CD4-positive, CD25-positive, alpha-beta regulatory T cell (primary cell): ENCODE results near the gene SNRPD3. TPM values are rescaled to one million over a fixed set of nuclear protein-coding genes. Genes with fewer than 3 reads are reported as not detected.
"Not testable (repeated sequence)": the region's sequence is repeated elsewhere in the genome, so short reads cannot be mapped to it uniquely, and the experiment has no call there.

Experiments used
- ATAC-seq, 2 donors: fragments of 150-1000 bp; cut with Tn5 transposase; one replicate each; pipeline ENCODE4 v1.10.0; 2021; ENCODE audit warnings: low read depth in 2 of 2, moderate number of reproducible peaks in 2 of 2, moderate library complexity in 1 of 2
- DNase-seq, 3 donors: peaks; one replicate each; pipeline versions ENCODE4 v3.0.0 to v3.0.0-alpha.2; 2012 to 2022; ENCODE audit warnings: mixed read lengths in 1 of 3
- H3K27ac ChIP-seq: one replicate; pipeline ENCODE4 v1.7.0; 2013; ENCODE audit warnings: mild to moderate bottlenecking, low read length; ENCODE audit not compliant: insufficient read depth, poor library complexity, severe bottlenecking
- H3K27me3 ChIP-seq: one replicate; pipeline ENCODE4 v1.7.0; 2013; ENCODE audit warnings: low read length; ENCODE audit not compliant: control insufficient read depth, insufficient read depth
- H3K36me3 ChIP-seq: one replicate; pipeline ENCODE4 v1.7.0; 2013; ENCODE audit warnings: mild to moderate bottlenecking, low read length, moderate library complexity; ENCODE audit not compliant: control insufficient read depth, insufficient read depth
- H3K4me1 ChIP-seq: 2 replicates; pipeline ENCODE4 v1.7.0; 2013; ENCODE audit warnings: mild to moderate bottlenecking, low read length; ENCODE audit not compliant: insufficient read depth, control insufficient read depth, poor library complexity, severe bottlenecking
- H3K4me3 ChIP-seq: one replicate; pipeline ENCODE4 v1.7.0; 2013; ENCODE audit warnings: low read depth, mild to moderate bottlenecking, low read length, moderate library complexity
- H3K9me3 ChIP-seq, 2 experiments: 1 replicate in 1 of 2; 2 replicates in 1 of 2; pipeline ENCODE4 v1.7.0; 2013; ENCODE audit warnings: low read length in 2 of 2, mild to moderate bottlenecking in 1 of 2, moderate library complexity in 1 of 2; ENCODE audit not compliant: control insufficient read depth in 2 of 2
- H3K27ac Mint-ChIP-seq, 3 donors: one replicate each; pipeline ENCODE4 v1.8.0; 2020 to 2022; ENCODE audit warnings: mild to moderate bottlenecking in 3 of 3, mixed read lengths in 3 of 3, moderate library complexity in 2 of 3
- H3K27me3 Mint-ChIP-seq: one replicate; pipeline ENCODE4 v1.8.0; 2022; ENCODE audit warnings: mild to moderate bottlenecking, mixed read lengths
- H3K36me3 Mint-ChIP-seq: one replicate; pipeline ENCODE4 v1.8.0; 2020; ENCODE audit warnings: mixed read lengths
- H3K4me1 Mint-ChIP-seq, 4 donors: one replicate each; pipeline ENCODE4 v1.8.0; 2020 to 2022; ENCODE audit warnings: mixed read lengths in 4 of 4, mild to moderate bottlenecking in 1 of 4
- H3K4me3 Mint-ChIP-seq, 4 donors: one replicate each; pipeline ENCODE4 v1.8.0; 2020 to 2022; ENCODE audit warnings: mild to moderate bottlenecking in 4 of 4, mixed read lengths in 4 of 4, moderate library complexity in 3 of 4
- H3K9me3 Mint-ChIP-seq, 7 donors: one replicate each; pipeline ENCODE4 v1.8.0; 2020 to 2022; ENCODE audit warnings: mixed read lengths in 7 of 7, mild to moderate bottlenecking in 3 of 7, moderate library complexity in 2 of 7
- polyA plus RNA-seq, 4 donors: library from polyadenylated mRNA; unstranded; fragments of 300-500 nt; fragmentation: Illumina TruSeq; gene quantifications; one replicate each; pipeline ENCODE4 v1.2.3, GENCODE V29; 2021
- total RNA-seq: library from RNA; stranded (reverse); gene quantifications from one replicate; pipeline ENCODE4 v1.2.3, GENCODE V29; 2022

The SNRPD3 gene
- total and polyA plus RNA-seq, 5 donors from 2014 or later, result 41.0 to 101 (median 83.7) TPM

DNA sequence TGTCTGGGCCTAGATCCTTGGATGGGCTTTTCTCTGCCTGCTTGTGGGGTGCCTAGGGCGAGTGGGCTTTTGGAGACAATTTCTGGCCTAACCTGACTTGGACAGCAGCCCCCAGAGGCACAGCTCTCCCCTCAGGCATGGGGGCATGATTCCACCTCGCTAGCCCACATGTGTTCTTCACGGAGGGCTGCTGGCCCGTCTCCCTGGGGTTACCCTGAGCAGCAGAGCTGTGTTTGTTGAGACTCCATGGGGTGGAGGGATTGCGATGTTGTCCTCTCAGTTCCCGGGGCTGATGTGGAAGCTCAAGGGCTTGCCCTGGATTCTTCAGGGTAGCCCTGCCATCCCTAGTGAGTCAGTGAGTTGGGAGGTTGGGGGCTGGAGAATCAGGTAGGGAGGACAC is 39.4 kb downstream of the SNRPD3 start:
- Histone ChIP-seq H3K9me3 (no peaks in the 10 kb centered on the region), H3K27me3 (no peaks in the 10 kb centered on the region), H3K36me3 (no peaks in the 10 kb centered on the region), H3K4me1 (peaks cover 4% of the 10 kb centered on the region), H3K4me3 (no peak overlapping the region), H3K27ac (no peak overlapping the region)
- no peak for DNase-seq
- no peak for ATAC-seq
- Mint-ChIP-seq H3K27me3 (no peaks in the 10 kb centered on the region), H3K27ac (no peak overlapping the region), H3K4me1 (peaks cover 0 to 11% (median 3%) of the 10 kb centered on the region in 4 donors), H3K4me3 (no peak overlapping the region), H3K9me3 (no peaks in the 10 kb centered on the region), H3K36me3 (peaks cover 10% of the 10 kb centered on the region)

DNA sequence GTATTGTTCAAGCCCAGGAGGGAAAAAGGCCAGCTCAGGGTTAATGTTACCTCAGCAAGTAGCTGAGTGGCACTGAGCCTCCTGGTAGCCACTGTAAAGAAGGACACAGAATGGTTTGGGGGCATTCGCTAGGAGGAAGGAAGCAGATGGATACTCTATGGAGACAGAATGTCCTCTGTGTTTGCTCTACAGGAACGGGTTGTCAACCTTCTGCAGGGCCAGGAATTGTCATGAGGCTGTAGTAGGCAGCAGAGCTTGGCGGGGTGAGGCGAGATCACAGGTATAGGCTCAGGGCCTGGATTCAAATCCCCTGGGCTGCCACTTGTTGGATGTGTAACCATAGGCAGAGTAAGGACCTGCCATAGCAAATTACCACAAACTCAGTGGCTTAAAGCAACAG is 40.1 kb downstream of the SNRPD3 start:
- Histone ChIP-seq H3K4me3 (no peak overlapping the region), H3K4me1 (peaks cover 4% of the 10 kb centered on the region), H3K27me3 (no peaks in the 10 kb centered on the region), H3K27ac (no peak overlapping the region), H3K9me3 (no peaks in the 10 kb centered on the region), H3K36me3 (no peaks in the 10 kb centered on the region)
- DNase-seq (no peak), ATAC-seq (no peak)
- H3K27me3 Mint-ChIP-seq, result no peaks in the 10 kb centered on the region
- no peaks in the 10 kb centered on the region for H3K9me3 Mint-ChIP-seq
- H3K36me3 Mint-ChIP-seq, result peaks cover 4% of the 10 kb centered on the region
- H3K4me1 Mint-ChIP-seq, result peaks cover 0 to 14% (median 3%) of the 10 kb centered on the region in 4 donors
- no peak overlapping the region for H3K4me3 Mint-ChIP-seq
- H3K27ac Mint-ChIP-seq, result no peak overlapping the region

DNA sequence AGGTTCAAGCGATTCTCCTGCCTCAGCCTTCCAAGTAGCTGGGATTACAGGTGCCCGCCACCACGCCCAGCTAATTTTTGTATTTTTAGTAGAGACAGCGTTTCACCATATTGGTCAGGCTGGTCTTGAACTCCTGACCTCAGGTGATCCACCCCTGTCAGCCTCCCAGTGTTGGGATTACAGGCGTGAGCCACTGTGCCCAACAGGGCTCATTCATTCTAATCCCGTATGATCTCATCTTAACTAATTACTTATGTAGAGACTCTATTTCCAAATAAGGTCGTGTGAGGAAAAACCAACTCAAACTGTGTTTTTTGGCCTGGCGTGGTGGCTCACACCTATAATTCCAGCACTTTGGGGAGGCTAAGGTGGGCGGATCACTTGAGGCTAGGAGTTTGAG is 41.3 kb downstream of the SNRPD3 start:
- not testable (repeated sequence) for H3K9me3 ChIP-seq, H3K4me3 ChIP-seq, H3K4me3 Mint-ChIP-seq, DNase-seq, H3K36me3 ChIP-seq, H3K27ac Mint-ChIP-seq, H3K27me3 Mint-ChIP-seq, H3K36me3 Mint-ChIP-seq, H3K9me3 Mint-ChIP-seq, H3K27ac ChIP-seq, ATAC-seq, H3K27me3 ChIP-seq
- H3K4me1 Mint-ChIP-seq, result peaks cover 0 to 17% (median 3%) of the 10 kb centered on the region in 4 donors
- H3K4me1 ChIP-seq, result peaks cover 11% of the 10 kb centered on the region

DNA sequence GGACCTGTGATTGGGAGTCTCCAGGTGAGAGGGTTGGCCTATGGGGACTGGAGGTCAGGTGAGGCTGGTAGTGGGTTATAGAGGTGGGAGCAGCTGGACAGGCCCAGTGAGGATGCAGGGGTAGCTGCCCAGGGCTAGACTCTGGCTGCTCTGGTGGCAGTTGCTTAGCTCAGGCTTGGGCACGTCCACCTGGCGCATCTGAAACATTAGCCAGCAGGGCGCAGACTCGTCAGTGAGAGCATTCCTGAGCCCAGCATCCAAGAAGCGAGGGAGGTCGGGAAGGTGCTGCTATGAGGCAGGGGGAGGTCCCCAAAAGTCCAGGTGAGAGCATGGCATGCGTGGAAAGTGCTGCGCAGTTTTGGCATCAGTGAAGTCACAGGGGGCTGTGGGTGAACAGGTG is 43.7 kb downstream of the SNRPD3 start:
- H3K9me3 Mint-ChIP-seq, result no peaks in the 10 kb centered on the region
- no peaks in the 10 kb centered on the region for H3K27me3 Mint-ChIP-seq
- H3K27ac Mint-ChIP-seq, result no peak overlapping the region
- H3K36me3 ChIP-seq, result no peaks in the 10 kb centered on the region
- no peak overlapping the region for H3K4me3 ChIP-seq
- H3K27me3 ChIP-seq, result no peaks in the 10 kb centered on the region
- H3K4me3 Mint-ChIP-seq, result no peak overlapping the region
- no peaks in the 10 kb centered on the region for H3K9me3 ChIP-seq
- peaks cover 4 to 28% (median 13%) of the 10 kb centered on the region in 4 donors for H3K4me1 Mint-ChIP-seq
- DNase-seq, result no peak
- peaks cover 7% of the 10 kb centered on the region for H3K4me1 ChIP-seq
- no peak for ATAC-seq
- H3K27ac ChIP-seq, result no peak overlapping the region
- no peaks in the 10 kb centered on the region for H3K36me3 Mint-ChIP-seq

DNA sequence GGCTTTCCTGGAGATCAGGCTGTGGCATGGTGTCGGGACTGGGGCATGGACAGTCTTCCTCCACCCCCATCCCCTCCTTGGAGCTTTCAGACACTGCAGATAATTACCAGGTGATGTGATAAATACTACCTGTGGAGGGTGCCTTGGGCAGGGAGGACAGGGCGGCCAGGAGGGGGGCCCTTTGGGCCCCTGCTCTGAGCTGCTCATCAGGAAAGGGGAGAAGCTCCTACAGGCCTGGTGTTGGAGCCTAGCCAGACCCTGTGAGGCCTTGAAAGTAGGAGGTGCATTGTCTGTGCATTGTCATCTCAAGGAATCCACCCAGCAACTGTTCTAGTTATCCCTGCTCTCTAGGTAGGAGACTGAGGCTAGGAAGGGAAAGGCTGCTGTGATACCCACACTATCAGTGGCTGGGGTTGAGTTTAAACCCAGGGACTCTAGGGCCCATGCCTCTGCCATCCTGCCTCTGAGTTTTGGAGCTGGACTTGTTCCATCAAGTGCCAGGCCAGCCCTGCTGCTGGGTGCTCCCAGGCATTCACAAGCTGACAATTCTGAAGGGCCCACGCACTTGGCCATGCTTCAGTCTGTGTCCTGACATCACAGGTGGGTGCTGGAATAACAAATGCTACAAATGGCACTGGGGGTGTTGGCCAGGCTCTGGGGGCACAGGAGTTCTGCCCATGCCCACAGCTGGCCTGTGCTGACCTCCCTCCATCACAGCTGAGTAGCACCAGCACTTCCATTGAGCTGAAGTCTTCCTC is 44.3 kb downstream of the SNRPD3 start:
- DNase-seq, H3K36me3 ChIP-seq, H3K36me3 Mint-ChIP-seq, H3K9me3 Mint-ChIP-seq, H3K4me3 Mint-ChIP-seq, H3K9me3 ChIP-seq, H3K4me1 ChIP-seq, H3K27ac ChIP-seq, ATAC-seq, H3K27ac Mint-ChIP-seq, H3K4me3 ChIP-seq, H3K27me3 ChIP-seq, H3K27me3 Mint-ChIP-seq: not testable (repeated sequence)
- peaks cover 4 to 31% (median 13%) of the 10 kb centered on the region in 4 donors for H3K4me1 Mint-ChIP-seq

DNA sequence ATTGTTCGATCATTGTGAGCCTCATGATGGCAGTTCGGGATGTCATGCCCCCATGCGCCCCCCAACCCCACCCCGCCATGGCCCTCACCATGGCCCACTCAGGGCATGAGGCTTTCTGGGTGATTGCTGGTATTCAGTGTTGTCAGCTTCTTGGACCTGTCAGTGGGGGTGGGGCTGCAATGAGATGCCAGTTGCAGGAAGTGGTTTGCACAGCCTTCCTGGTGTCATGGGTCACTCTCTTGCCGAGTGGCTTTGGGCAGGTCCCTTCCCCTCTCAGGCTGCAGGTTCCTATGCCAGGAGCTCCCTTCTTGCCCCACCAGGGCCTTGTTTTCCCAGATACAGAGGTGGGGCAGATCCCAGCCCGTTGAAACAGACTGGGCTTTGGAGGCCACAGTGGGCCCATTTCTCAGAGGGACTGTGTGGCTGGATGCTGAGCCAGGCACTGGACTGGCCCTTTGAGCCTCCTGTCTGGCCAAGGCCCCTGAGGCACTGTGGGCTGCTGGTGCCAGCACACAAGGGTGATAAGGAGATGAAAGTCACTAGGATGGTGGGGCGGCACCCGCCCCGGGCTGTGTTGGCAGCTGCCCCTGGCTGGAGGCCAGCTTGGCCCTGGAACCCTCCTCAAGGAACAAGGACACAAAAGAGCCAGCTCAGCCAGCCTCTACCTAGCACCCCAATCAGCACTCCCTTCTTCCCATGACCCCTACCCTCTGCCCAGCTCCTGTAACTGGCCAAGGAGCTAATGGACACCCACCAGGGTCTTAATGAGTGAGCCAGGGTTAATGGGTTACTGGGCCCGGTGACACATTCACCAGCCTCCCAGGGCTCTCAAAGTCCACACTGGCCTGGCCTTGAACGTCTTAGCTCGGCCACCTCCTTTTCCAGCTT is 45.7 kb downstream of the SNRPD3 start:
- no peak overlapping the region for H3K4me3 Mint-ChIP-seq
- no peak overlapping the region for H3K27ac Mint-ChIP-seq
- no peaks in the 10 kb centered on the region for H3K9me3 Mint-ChIP-seq
- Histone ChIP-seq H3K27ac (no peak overlapping the region), H3K4me1 (peaks cover 7% of the 10 kb centered on the region), H3K4me3 (no peak overlapping the region), H3K9me3 (no peaks in the 10 kb centered on the region), H3K36me3 (no peaks in the 10 kb centered on the region), H3K27me3 (no peaks in the 10 kb centered on the region)
- DNase-seq, result peak in 1 of 3 donors; percentile 65
- ATAC-seq, result no peak
- H3K36me3 Mint-ChIP-seq, result no peaks in the 10 kb centered on the region
- peaks cover 4 to 31% (median 13%) of the 10 kb centered on the region in 4 donors for H3K4me1 Mint-ChIP-seq
- no peaks in the 10 kb centered on the region for H3K27me3 Mint-ChIP-seq

DNA sequence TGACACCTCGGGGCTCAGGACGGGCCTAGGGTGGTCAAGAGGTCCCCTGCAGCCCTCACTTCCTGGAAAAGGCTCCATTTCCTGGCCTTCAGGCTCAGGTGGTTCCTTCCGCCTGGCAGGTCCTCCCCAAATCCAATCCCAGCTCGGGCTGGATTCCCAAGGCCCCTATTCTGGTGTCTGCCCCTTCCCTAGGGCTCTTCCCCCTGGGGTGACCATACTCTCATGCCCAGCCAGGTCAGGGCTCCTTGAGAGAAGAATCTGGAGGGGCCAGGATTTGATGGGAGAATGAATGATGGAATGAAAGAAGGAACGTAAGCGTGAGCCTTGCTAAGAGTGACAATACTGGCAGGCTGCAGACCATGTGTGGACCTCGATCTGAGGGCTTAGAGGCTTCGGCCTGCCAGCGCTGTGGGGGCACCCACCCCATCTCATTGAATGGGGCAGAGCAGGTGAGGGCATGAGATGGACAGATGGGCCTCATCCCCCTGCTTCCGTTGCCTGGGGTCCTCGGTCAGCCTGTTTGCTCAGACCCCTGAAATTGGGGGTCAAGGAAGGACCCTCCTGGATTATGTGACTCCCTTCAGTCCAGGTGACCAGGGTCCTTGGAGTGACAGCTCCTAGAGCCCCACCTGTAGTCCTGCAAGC is 46.4 kb downstream of the SNRPD3 start:
- not testable (repeated sequence) for H3K4me1 ChIP-seq, H3K36me3 ChIP-seq, H3K27ac Mint-ChIP-seq, H3K36me3 Mint-ChIP-seq, H3K27ac ChIP-seq, H3K4me3 Mint-ChIP-seq, H3K4me3 ChIP-seq, H3K9me3 Mint-ChIP-seq, H3K27me3 Mint-ChIP-seq, DNase-seq, H3K9me3 ChIP-seq, ATAC-seq, H3K27me3 ChIP-seq
- peaks cover 4 to 31% (median 13%) of the 10 kb centered on the region in 4 donors for H3K4me1 Mint-ChIP-seq
